ENCODE data around the gene HDHD2.

DNA sequence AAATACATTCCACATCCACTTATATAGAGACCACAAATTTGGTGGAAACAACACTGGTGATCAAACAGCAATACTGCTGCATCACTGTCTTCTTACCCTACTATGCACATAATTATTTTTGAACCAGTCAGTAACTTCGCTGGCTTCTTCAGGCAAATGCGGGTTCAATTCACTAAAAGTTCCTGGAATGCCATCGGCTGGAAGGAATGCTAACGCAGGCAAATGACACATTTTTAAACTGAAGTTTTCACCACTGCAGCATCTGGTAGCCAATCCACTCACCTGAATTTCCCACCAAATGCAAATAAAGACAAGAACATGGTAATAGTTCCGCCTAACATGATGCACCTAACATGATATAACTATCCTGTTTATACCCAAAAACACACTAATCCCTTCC, 10.0 kb upstream of the HDHD2 start:
- TF ChIP-seq CTCF (IDR thresholded peaks at IDR 0.05) (no peak), EP300 (IDR thresholded peaks at IDR 0.05) (no peak), POLR2AphosphoS5 (IDR thresholded peaks at IDR 0.05) (no peak)
